Esophagus muscularis mucosa (tissue), 4 donors: ENCODE results near the gene MAP4K4. TPM values are rescaled to one million over a fixed set of nuclear protein-coding genes. Genes with fewer than 3 reads are reported as not detected.

Experiments used
- DNase-seq: peaks from one replicate; pipeline ENCODE4 v3.0.0-alpha.2; 2017; ENCODE audit errors: extremely low spot score
- H3K27ac ChIP-seq, 4 donors: fragments of 200-600 bp; sonication (generic); replicated peaks in 1 of 4; 1 replicate in 3 of 4; 2 replicates in 1 of 4; pipeline ENCODE4 v1.5.1; 2016 to 2019; ENCODE audit warnings: mild to moderate bottlenecking in 1 of 4
- H3K27me3 ChIP-seq, 4 donors: fragments of 200-600 bp; sonication (generic); one replicate each; pipeline versions ENCODE4 v1.5.1 to v1.6.0; 2016 to 2019
- H3K36me3 ChIP-seq, 4 donors: fragments of 200-600 bp; sonication (generic); one replicate each; pipeline ENCODE4 v1.5.1; 2016 to 2019
- H3K4me1 ChIP-seq, 4 donors: fragments of 200-600 bp; sonication (generic); one replicate each; pipeline ENCODE4 v1.5.1; 2016 to 2019
- H3K4me3 ChIP-seq, 4 donors: fragments of 200-600 bp; sonication (generic); 1 replicate in 2 of 4; 2 replicates in 2 of 4; pipeline ENCODE4 v1.5.1; 2016 to 2019; ENCODE audit warnings: mild to moderate bottlenecking in 4 of 4, moderate library complexity in 1 of 4
- H3K9me3 ChIP-seq, 4 donors: fragments of 200-600 bp; sonication (generic); 1 replicate in 3 of 4; 2 replicates in 1 of 4; pipeline ENCODE4 v1.5.1; 2016 to 2019
- EP300 ChIP-seq: sonication (generic); formaldehyde crosslinking; IDR thresholded peaks from one replicate; pipeline ENCODE4 v1.6.1; 2017; ENCODE audit warnings: antibody characterized with exemption
- POLR2A ChIP-seq: fragments of 450-650 bp; IDR thresholded peaks from one replicate; pipeline ENCODE4 v1.6.1; 2017; ENCODE audit warnings: antibody characterized with exemption, moderate library complexity, mild to moderate bottlenecking, low read depth
- POLR2AphosphoS5 ChIP-seq, 2 donors: sonication (generic); formaldehyde crosslinking; IDR thresholded peaks; one replicate each; pipeline ENCODE4 v1.6.1; 2017; ENCODE audit warnings: antibody characterized with exemption in 2 of 2
- WGBS: methylation state at CpG from one replicate; pipeline ENCODE4 v1.1.5; 2018; 5-methylcytosine and 5-hydroxymethylcytosine counted together
- intact Hi-C: fragments of 100-400 bp; cut with DNase I; formaldehyde crosslinking; loops from one replicate; pipeline ENCODE4 v1.15.1; 2023
- total RNA-seq, 4 donors: library from RNA; depleted of rRNA; stranded (reverse); fragments of >200 nt; gene quantifications; one replicate each; pipeline versions ENCODE4 v1.1.0 to v1.2.1, GENCODE V29; 2016
- TF ChIP-seq, protein P1 (sequence below), 3 experiments: fragments of 200-600 bp in 2 of 3; fragments of 450-650 bp in 1 of 3; sonication (generic) in 2 of 3; IDR thresholded peaks; one replicate each; pipeline ENCODE4 v1.5.1; 2017 to 2019; ENCODE audit warnings: antibody characterized with exemption in 3 of 3, mild to moderate bottlenecking in 2 of 3, moderate library complexity in 1 of 3

Gene MAP4K4
- total RNA-seq, 4 donors from 2014 or later: 37.8 to 59.0 (median 51.7) TPM

GRCh38 chr2:101860157-101860556, 162.7 kb downstream of the MAP4K4 start:
- Histone ChIP-seq H3K4me1 (no peaks in the 10 kb centered on the region), H3K27ac (no peak overlapping the region), H3K4me3 (no peak overlapping the region), H3K9me3 (no peaks in the 10 kb centered on the region), H3K27me3 (no peaks in the 10 kb centered on the region), H3K36me3 (peaks cover 16 to 80% (median 66%) of the 10 kb centered on the region in 4 donors)
- intact Hi-C loops: no loop called here
- WGBS: 81% methylated on average over 5 of the region's 5 CpGs
- TF ChIP-seq, protein P1, sequence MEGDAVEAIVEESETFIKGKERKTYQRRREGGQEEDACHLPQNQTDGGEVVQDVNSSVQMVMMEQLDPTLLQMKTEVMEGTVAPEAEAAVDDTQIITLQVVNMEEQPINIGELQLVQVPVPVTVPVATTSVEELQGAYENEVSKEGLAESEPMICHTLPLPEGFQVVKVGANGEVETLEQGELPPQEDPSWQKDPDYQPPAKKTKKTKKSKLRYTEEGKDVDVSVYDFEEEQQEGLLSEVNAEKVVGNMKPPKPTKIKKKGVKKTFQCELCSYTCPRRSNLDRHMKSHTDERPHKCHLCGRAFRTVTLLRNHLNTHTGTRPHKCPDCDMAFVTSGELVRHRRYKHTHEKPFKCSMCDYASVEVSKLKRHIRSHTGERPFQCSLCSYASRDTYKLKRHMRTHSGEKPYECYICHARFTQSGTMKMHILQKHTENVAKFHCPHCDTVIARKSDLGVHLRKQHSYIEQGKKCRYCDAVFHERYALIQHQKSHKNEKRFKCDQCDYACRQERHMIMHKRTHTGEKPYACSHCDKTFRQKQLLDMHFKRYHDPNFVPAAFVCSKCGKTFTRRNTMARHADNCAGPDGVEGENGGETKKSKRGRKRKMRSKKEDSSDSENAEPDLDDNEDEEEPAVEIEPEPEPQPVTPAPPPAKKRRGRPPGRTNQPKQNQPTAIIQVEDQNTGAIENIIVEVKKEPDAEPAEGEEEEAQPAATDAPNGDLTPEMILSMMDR (IDR thresholded peaks at IDR 0.05): no peak
- TF ChIP-seq EP300 (no peak), POLR2AphosphoS5 (IDR thresholded peaks at IDR 0.05) (no peak)
- DNase-seq: no peak

DNA sequence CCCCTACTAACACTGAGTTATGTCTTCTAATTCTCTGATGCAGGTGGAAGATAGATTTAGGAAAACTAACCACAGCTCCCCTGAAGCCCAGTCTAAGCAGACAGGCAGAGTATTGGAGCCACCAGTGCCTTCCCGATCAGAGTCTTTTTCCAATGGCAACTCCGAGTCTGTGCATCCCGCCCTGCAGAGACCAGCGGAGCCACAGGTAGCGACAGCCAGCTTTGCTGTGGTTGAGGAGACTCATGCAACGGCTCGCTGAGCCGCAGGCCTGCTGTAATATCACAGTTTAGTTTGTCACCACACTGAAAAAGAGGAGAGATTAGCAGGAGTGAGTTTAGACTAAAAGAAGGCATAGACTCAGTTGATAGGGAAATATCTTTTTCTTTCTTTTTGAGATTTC, 163.3 kb downstream of the MAP4K4 start:
- whole genome bisulfite sequencing: 92% methylated on average over 8 of the region's 8 CpGs
- intact Hi-C loops: no loop called here
- TF ChIP-seq POLR2AphosphoS5 (IDR thresholded peaks at IDR 0.05) (no peak), POLR2A (no peak), EP300 (no peak)
- TF ChIP-seq, protein P1 (IDR thresholded peaks at IDR 0.05): no peak

DNA sequence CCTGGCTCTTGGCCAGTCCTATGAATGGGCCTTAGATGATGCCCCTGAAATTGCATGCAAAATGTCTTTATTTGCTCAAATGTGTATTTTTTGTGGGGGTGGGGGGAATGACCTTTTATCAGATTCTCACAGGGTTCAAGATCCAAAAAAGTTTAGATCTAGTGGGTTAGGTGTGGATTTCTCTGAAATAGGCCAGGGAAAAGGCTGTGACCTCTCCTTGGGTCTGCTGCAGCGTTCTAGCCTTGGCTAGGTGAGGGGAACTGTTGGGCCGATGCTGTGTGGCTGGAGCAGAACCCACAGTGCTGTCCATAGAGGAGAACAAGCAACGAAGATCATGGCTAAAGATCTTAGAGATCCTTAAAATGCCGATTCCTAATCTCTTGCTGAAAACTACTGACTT, 163.9 kb downstream of the MAP4K4 start:
- H3K9me3 ChIP-seq: no peaks in the 10 kb centered on the region
- no peak overlapping the region for H3K4me3 ChIP-seq
- no peak for TF ChIP-seq POLR2AphosphoS5 (IDR thresholded peaks at IDR 0.05)
- TF ChIP-seq, protein P1 (IDR thresholded peaks at IDR 0.05): no peak
- no peak for TF ChIP-seq EP300
- no peak for TF ChIP-seq POLR2A
- intact Hi-C loops: no loop called here
- H3K36me3 ChIP-seq: peaks cover 22 to 84% (median 67%) of the 10 kb centered on the region in 4 donors
- H3K4me1 ChIP-seq: no peaks in the 10 kb centered on the region
- H3K27me3 ChIP-seq: no peaks in the 10 kb centered on the region
- WGBS: 95% methylated on average over 4 of the region's 4 CpGs
- H3K27ac ChIP-seq: no peak overlapping the region
- no peak for DNase-seq

More for the DNA sequence above, 163.3 kb downstream of the MAP4K4 start:
- Histone ChIP-seq H3K9me3 (no peaks in the 10 kb centered on the region), H3K36me3 (peaks cover 22 to 84% (median 67%) of the 10 kb centered on the region in 4 donors), H3K27me3 (no peaks in the 10 kb centered on the region), H3K4me1 (no peaks in the 10 kb centered on the region), H3K27ac (no peak overlapping the region), H3K4me3 (no peak overlapping the region)
- DNase-seq: no peak

DNA sequence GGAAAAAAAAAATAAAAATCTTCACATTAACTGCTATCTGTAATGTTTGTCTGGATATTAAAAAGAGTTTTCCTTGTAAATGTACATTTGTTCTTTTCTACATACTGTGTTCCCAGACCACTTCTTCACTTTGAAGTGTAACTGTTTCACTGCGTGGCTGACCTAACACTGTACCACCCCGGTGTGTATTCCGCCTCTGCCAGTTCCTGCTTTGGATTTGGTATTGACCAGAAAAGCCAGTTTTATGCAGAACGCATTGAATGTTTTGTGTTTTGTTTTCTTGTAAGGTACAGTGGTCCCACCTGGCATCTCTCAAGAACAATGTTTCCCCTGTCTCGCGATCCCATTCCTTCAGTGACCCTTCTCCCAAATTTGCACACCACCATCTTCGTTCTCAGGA, 166.0 kb downstream of the MAP4K4 start:
- no peak overlapping the region for H3K27ac ChIP-seq
- no peaks in the 10 kb centered on the region for H3K9me3 ChIP-seq
- DNase-seq: no peak
- H3K4me1 ChIP-seq: no peaks in the 10 kb centered on the region
- WGBS: 97% methylated on average over 7 of the region's 7 CpGs
- peaks cover 42 to 87% (median 82%) of the 10 kb centered on the region in 4 donors for H3K36me3 ChIP-seq
- no peaks in the 10 kb centered on the region for H3K27me3 ChIP-seq
- TF ChIP-seq, protein P1 (IDR thresholded peaks at IDR 0.05): no peak
- TF ChIP-seq POLR2A (no peak), POLR2AphosphoS5 (IDR thresholded peaks at IDR 0.05) (no peak)
- intact Hi-C loops: no loop called here
- H3K4me3 ChIP-seq: no peak overlapping the region

DNA sequence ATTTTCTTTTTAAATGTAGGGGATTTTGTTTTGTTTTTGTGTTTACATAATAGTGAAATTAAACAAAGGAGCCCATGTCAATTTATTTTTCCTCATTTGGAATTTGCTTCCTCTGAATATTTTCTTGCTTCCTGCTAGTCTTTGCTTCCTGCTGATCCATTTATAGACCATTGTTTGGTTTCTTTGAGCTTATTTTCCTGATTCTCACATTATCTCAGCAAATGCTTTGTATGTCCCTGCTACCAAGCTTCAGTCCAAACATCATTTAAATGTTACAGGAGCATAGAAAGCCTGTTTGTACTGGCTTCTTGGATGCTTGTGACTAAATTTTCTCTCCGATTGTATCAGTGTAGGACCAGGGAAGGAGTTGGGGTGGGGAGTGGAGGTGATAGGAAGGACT, 166.9 kb downstream of the MAP4K4 start:
- Histone ChIP-seq H3K4me3 (no peak overlapping the region), H3K27ac (no peak overlapping the region), H3K27me3 (no peaks in the 10 kb centered on the region), H3K36me3 (peaks cover 43 to 88% (median 78%) of the 10 kb centered on the region in 4 donors), H3K9me3 (no peaks in the 10 kb centered on the region), H3K4me1 (no peaks in the 10 kb centered on the region)
- TF ChIP-seq, protein P1 (IDR thresholded peaks at IDR 0.05): no peak
- TF ChIP-seq POLR2A (no peak), POLR2AphosphoS5 (IDR thresholded peaks at IDR 0.05) (no peak), EP300 (no peak)
- intact Hi-C loops: no loop called here
- no peak for DNase-seq
- 81% methylated on average over 1 of the region's 1 CpG for WGBS
